Stomach smooth muscle (tissue), 2 donors: ENCODE data around the gene PXDC1.
"Not testable (repeated sequence)": the region's sequence is repeated elsewhere in the genome, so short reads cannot be mapped to it uniquely, and the experiment has no call there.

Source experiments
- H3K27ac ChIP-seq: one replicate; pipeline ENCODE4 v1.7.0; 2013; ENCODE audit warnings: mild to moderate bottlenecking, low read length, inconsistent platforms
- H3K27me3 ChIP-seq, 2 donors: one replicate each; pipeline ENCODE4 v1.7.0; 2013; ENCODE audit warnings: low read length in 2 of 2; ENCODE audit not compliant: insufficient read depth in 2 of 2, control insufficient read depth in 1 of 2
- H3K36me3 ChIP-seq, 2 donors: one replicate each; pipeline ENCODE4 v1.7.0; 2013; ENCODE audit warnings: low read length in 2 of 2; ENCODE audit not compliant: control insufficient read depth in 2 of 2, insufficient read depth in 2 of 2
- H3K4me1 ChIP-seq: one replicate; pipeline ENCODE4 v1.7.0; 2013; ENCODE audit warnings: low read length; ENCODE audit not compliant: control insufficient read depth, insufficient read depth
- H3K4me3 ChIP-seq, 2 donors: one replicate each; pipeline ENCODE4 v1.7.0; 2013; ENCODE audit warnings: low read length in 2 of 2
- H3K9ac ChIP-seq, 2 donors: one replicate each; pipeline ENCODE4 v1.7.0; 2013; ENCODE audit warnings: low read length in 2 of 2, mild to moderate bottlenecking in 1 of 2
- H3K9me3 ChIP-seq, 2 donors: one replicate each; pipeline ENCODE4 v1.7.0; 2013; ENCODE audit warnings: low read length in 2 of 2; ENCODE audit not compliant: control insufficient read depth in 2 of 2
- donor health status: healthy.
- donor health status: Pancreatic carcinoma.

PXDC1 gene

GRCh38 chr6:3770023-3770720 lies 18.7 kb upstream of the PXDC1 start:
- H3K27ac ChIP-seq = no peak overlapping the region
- no peaks in the 10 kb centered on the region for H3K36me3 ChIP-seq
- H3K4me1 ChIP-seq = peaks cover 3% of the 10 kb centered on the region
- no peaks in the 10 kb centered on the region for H3K27me3 ChIP-seq
- no peaks in the 10 kb centered on the region for H3K9me3 ChIP-seq
- no peak overlapping the region for H3K4me3 ChIP-seq
- no peak overlapping the region for H3K9ac ChIP-seq

- Histone ChIP-seq H3K4me1 (peaks cover 3% of the 10 kb centered on the region), H3K4me3 (no peak overlapping the region), H3K9me3 (no peaks in the 10 kb centered on the region), H3K27me3 (no peaks in the 10 kb centered on the region), H3K9ac (no peak overlapping the region), H3K27ac (no peak overlapping the region), H3K36me3 (no peaks in the 10 kb centered on the region)
Observed at GRCh38 chr6:3769610-3770009, 18.1 kb upstream of the PXDC1 start.

- H3K9me3 ChIP-seq = no peaks in the 10 kb centered on the region
- peaks cover 3% of the 10 kb centered on the region for H3K4me1 ChIP-seq
- H3K9ac ChIP-seq = no peak overlapping the region
- no peaks in the 10 kb centered on the region for H3K36me3 ChIP-seq
- no peak overlapping the region for H3K27ac ChIP-seq
- no peaks in the 10 kb centered on the region for H3K27me3 ChIP-seq
- H3K4me3 ChIP-seq = no peak overlapping the region
Observed at GRCh38 chr6:3768502-3768901, 17.0 kb upstream of the PXDC1 start.

- not testable (repeated sequence) for H3K9me3 ChIP-seq, H3K4me1 ChIP-seq, H3K9ac ChIP-seq, H3K27ac ChIP-seq, H3K4me3 ChIP-seq, H3K36me3 ChIP-seq, H3K27me3 ChIP-seq
Observed at GRCh38 chr6:3767483-3767882, 16.0 kb upstream of the PXDC1 start.

- H3K27me3 ChIP-seq = no peaks in the 10 kb centered on the region
- H3K36me3 ChIP-seq = no peaks in the 10 kb centered on the region
- no peak overlapping the region for H3K9ac ChIP-seq
- H3K9me3 ChIP-seq = no peaks in the 10 kb centered on the region
- peaks cover 3% of the 10 kb centered on the region for H3K4me1 ChIP-seq
- no peak overlapping the region for H3K27ac ChIP-seq
- H3K4me3 ChIP-seq = no peak overlapping the region
Observed at GRCh38 chr6:3766214-3766613, 14.7 kb upstream of the PXDC1 start.

GRCh38 chr6:3765415-3765814 lies 13.9 kb upstream of the PXDC1 start:
- Histone ChIP-seq H3K9me3 (no peaks in the 10 kb centered on the region), H3K27me3 (no peaks in the 10 kb centered on the region), H3K4me1 (peaks cover 3% of the 10 kb centered on the region), H3K4me3 (no peak overlapping the region), H3K36me3 (no peaks in the 10 kb centered on the region), H3K9ac (no peak overlapping the region), H3K27ac (no peak overlapping the region)

GRCh38 chr6:3764516-3765335 lies 13.2 kb upstream of the PXDC1 start:
- Histone ChIP-seq H3K9me3 (no peaks in the 10 kb centered on the region), H3K4me1 (peaks cover 3% of the 10 kb centered on the region), H3K9ac (no peak overlapping the region), H3K27me3 (no peaks in the 10 kb centered on the region), H3K36me3 (no peaks in the 10 kb centered on the region), H3K27ac (no peak overlapping the region), H3K4me3 (no peak overlapping the region)

- peaks cover 3% of the 10 kb centered on the region for H3K4me1 ChIP-seq
- H3K27me3 ChIP-seq = no peaks in the 10 kb centered on the region
- no peak overlapping the region for H3K27ac ChIP-seq
- no peak overlapping the region for H3K9ac ChIP-seq
- no peaks in the 10 kb centered on the region for H3K36me3 ChIP-seq
- H3K4me3 ChIP-seq = no peak overlapping the region
- H3K9me3 ChIP-seq = no peaks in the 10 kb centered on the region
Observed at GRCh38 chr6:3762852-3763251, 11.3 kb upstream of the PXDC1 start.

GRCh38 chr6:3762359-3762758 lies 10.8 kb upstream of the PXDC1 start:
- Histone ChIP-seq H3K9ac (no peak overlapping the region), H3K27me3 (no peaks in the 10 kb centered on the region), H3K9me3 (no peaks in the 10 kb centered on the region), H3K27ac (no peak overlapping the region), H3K36me3 (no peaks in the 10 kb centered on the region), H3K4me1 (peaks cover 3% of the 10 kb centered on the region), H3K4me3 (no peak overlapping the region)

GRCh38 chr6:3761989-3762270 lies 10.4 kb upstream of the PXDC1 start:
- Histone ChIP-seq H3K4me3 (no peak overlapping the region), H3K27me3 (no peaks in the 10 kb centered on the region), H3K9me3 (no peaks in the 10 kb centered on the region), H3K36me3 (no peaks in the 10 kb centered on the region), H3K9ac (no peak overlapping the region), H3K4me1 (peaks cover 3% of the 10 kb centered on the region), H3K27ac (no peak overlapping the region)

- no peaks in the 10 kb centered on the region for H3K27me3 ChIP-seq
- no peak overlapping the region for H3K9ac ChIP-seq
- H3K36me3 ChIP-seq = no peaks in the 10 kb centered on the region
- H3K27ac ChIP-seq = no peak overlapping the region
- no peaks in the 10 kb centered on the region for H3K4me1 ChIP-seq
- H3K9me3 ChIP-seq = no peaks in the 10 kb centered on the region
- H3K4me3 ChIP-seq = no peak overlapping the region
Observed at GRCh38 chr6:3759646-3760232, 8.2 kb upstream of the PXDC1 start.
